NCI-H1105 treated with DMSO at 0.1 percent for 48 hours (cell line): ENCODE measurements around the gene CCL14.

Experiments used
- DNase-seq: peaks from one replicate; lab custom pipeline; 2025; lab: John Stamatoyannopoulos, UW

Gene CCL14

GRCh38 chr17:35988164-35988563, 1.6 kb upstream of the CCL14 start:
- no peak for DNase-seq

- DNase-seq, result no peak
These were observed 2.4 kb downstream of the CCL14 start for GRCh38 chr17:35984140-35984539.

- DNase-seq, result no peak
These were observed 3.9 kb downstream of the CCL14 start for GRCh38 chr17:35982409-35983191.

- no peak for DNase-seq
These were observed 4.6 kb downstream of the CCL14 start for GRCh38 chr17:35981908-35982330.

DNA sequence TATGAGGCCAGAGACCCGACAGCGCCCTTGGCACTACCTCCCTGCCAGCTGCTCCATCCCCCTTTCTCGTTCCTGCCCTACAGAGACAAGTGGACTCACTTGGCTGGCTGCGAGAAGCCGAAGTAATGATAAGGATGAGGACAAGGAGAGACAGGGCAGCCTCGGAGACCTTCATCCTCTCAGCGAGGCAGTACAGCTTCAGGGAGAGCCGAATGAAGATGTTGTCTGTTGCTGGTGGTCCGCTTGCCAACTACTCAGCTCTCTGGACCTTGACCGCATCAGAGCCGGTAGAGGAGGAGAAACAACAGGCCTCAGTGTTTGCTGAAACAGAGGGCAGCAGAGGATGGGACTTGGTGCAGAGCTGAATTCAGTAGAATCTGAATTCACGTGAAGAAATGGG, 5.3 kb downstream of the CCL14 start, which contains the start of gene CCL16:
TSS of gene CCL16 (minus strand) at position 252 of the 400 bp plus-strand sequence. CDS start at position 175, 77 bp downstream.
- DNase-seq, result no peak

GRCh38 chr17:35978346-35978745, 8.2 kb downstream of the CCL14 start:
- DNase-seq, result no peak

DNA sequence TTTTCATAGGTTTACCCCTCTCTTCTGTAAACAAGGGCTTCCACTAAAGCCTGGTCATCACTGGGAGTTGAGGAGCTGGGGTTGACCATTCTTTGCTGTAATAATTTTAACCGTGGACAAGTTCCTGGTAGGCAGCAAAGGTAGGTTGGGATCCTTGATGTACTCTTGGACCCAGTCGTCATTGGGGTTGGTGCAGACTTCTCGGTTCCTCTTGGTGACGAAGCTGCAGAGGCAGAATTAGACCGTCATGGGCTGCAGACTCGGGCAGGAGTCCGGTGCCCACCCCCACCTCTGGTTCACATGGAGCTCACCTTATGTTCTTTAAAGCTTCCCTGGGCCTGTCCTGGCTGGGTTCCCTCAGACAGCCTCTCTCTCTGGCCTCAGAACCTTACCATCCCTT, 9.0 kb downstream of the CCL14 start:
- no peak for DNase-seq

GRCh38 chr17:35973333-35974260, 12.9 kb downstream of the CCL14 start:
- DNase-seq, result no peak

DNA sequence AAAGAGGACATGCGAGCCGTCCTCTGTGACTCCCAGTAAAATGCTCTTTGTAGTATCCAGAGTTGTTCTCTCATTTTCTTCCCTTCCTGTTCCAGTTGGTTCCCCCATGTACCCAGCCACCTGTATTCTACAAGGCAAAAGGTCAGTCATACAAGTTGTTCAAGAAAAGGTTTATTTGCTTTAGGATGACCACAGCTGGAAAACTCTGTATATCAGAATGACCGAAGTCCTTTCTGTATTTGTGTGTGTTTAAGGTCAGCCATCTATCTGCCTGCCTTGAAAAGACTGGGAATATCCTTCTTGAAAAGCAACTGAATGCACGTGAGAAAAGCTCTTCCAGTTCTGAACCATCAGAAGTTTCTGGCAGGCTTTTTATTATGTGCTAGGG, 13.6 kb downstream of the CCL14 start:
- no peak for DNase-seq

- no peak for DNase-seq
These were observed 14.0 kb downstream of the CCL14 start for GRCh38 chr17:35972535-35972934.

DNA sequence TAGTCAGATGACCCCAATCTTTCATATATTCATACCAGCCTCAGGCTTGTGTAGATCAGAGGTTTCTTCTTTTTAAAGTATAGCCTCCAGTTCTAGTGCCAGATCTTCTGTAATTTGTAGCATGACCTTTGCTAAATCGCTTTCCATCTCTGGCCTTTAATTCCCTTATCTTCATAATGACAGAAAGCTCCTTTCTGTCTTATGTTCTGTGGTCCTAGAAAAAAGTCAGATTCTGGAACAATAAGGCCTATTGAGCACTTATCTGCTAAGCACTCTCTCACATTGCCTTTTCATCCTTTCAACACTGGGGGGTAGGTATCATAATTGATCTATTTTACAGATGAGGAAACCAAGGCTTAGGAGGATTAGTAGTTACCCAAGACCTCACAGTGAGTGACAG, 14.5 kb downstream of the CCL14 start:
- DNase-seq, result no peak

GRCh38 chr17:35969558-35970380, 16.8 kb downstream of the CCL14 start:
- DNase-seq, result peak; percentile 58

DNA sequence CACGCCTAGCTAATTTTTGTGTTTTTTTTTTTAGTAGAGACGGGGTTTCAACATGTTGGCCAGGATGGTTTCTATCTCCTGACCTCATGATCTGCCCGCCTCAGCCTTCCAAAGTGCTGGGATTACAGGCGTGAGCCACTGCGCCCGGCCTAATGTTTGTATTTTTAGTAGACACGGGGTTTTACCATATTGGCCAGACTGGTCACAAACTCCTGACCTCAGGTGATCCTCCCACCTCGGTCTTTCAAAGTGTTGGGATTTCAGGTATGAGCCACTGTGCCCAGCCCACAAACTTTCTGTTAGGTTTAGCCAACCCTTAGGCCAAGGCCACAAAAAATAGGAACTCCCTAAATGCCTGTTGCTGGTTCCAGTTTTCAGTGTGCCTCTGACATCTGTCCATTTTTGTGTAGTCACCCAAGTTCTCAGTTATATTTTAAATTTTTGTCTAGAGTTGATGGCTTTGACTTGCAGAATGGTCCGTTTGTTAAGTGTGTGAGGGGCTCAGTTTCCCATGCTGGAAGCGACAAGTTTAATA, 17.9 kb downstream of the CCL14 start:
- DNase-seq, result no peak

DNA sequence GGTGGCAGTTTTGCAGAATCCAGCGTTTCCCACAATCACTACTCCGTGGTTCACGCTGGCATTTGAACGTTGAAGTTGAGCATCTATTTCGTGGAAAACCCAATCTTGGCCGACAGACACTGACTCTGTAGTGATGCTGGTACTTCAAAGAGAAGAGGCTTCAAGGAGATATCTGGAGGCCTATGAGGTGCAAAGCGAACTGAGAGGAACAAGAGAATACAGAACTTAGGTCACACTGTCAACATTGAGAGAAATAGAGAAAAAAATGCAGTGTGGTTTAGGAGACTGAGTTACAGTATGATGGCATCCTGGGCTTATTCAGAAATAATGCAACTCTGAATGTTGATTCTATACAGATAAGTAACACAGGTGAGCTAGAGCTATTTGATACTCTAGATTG, 21.3 kb downstream of the CCL14 start:
- DNase-seq, result no peak

GRCh38 chr17:35963663-35964062, 22.9 kb downstream of the CCL14 start:
- no peak for DNase-seq

DNA sequence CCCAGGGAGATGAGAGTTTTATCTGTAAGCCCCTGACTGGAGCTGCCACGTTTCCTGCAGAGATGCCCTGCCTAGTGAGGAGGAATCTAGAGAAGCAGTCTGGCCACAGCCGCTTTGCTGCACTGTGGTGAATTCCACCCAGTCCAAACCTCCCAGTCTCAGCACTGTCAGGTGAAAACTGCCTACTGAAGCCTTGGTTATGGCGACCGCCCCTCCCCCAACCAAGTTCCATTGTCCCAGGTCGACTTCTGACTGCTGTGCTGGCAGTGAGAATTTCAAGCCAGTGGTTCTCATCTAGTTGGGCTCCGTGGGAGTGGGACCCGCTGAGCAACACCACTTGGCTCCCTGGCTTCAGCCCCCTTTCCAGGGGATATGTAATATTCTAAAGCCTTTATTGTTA, 32.8 kb downstream of the CCL14 start:
- DNase-seq, result no peak

GRCh38 chr17:35949401-35949800, 37.1 kb downstream of the CCL14 start:
- DNase-seq, result no peak

DNA sequence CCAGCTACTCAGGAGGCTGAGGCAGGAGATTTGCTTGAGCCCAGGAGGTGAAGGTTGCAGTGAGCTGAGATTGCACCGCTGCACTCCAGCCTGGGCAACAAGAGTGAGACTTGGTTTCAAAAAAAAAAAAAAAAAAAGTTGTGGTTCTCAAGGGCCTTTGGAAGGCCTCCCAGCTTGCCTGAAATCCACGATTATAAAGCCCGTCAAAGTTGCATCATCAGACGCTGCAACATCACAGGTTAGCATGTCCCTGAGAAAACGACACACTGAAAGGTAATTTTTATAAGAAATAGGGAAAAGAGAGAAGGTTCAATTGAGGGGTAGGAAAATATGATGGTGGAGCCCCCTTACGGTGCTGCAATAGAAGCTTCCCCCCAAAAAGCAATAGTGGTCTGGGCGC, 38.4 kb downstream of the CCL14 start:
- no peak for DNase-seq

GRCh38 chr17:35947156-35947585, 39.4 kb downstream of the CCL14 start:
- DNase-seq, result peak; percentile 30

DNA sequence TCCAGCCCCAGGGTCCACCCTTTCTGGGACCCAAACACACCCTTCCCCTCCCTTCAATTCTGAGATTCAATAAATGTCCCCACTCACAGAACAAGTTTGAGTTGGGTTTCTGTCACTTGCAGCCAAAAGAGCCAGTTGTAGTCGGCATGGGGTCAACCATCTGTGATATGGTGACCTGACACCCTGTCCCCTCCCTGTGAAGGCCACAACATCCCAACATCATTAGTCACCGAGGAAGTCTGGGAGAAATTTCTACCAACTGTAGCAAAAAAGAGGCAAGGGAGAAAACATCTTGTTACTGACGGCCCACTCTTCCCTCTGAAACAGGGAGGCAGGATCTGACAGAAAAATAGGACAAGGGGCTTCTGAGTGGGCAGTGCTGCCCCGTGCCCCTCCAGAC, 42.4 kb downstream of the CCL14 start:
- no peak for DNase-seq

GRCh38 chr17:35943537-35943936, 43.0 kb downstream of the CCL14 start, which contains the start of gene LYZL6:
LYZL6 (minus strand) TSS chr17:35943713; CDS start chr17:35939356, 4,357 bp downstream.
- no peak for DNase-seq
